Neural progenitor cell (in vitro differentiated cells): ENCODE measurements around the gene GABBR2. TPM values are rescaled to one million over a fixed set of nuclear protein-coding genes. Genes with fewer than 3 reads are reported as not detected.

ENCODE experiments used
- DNase-seq: peaks from one replicate; pipeline ENCODE4 v3.0.0-alpha.2; 2016; ENCODE audit warnings: low spot score
- H2AFZ ChIP-seq: fragments of 200-600 bp; sonication (generic); replicated peaks from 2 replicates; pipeline ENCODE4 v1.6.1; 2016; ENCODE audit warnings: antibody characterized with exemption
- H3F3A ChIP-seq: fragments of 200-600 bp; sonication (generic); 2 replicates; pipeline ENCODE4 v1.6.1; 2016; ENCODE audit warnings: antibody characterized with exemption, low read depth
- H3K27ac ChIP-seq: fragments of 200-600 bp; sonication (generic); 2 replicates; pipeline ENCODE4 v1.5.1; 2016; ENCODE audit warnings: mild to moderate bottlenecking
- H3K27me3 ChIP-seq: fragments of 200-600 bp; sonication (generic); 2 replicates; pipeline ENCODE4 v1.6.1; 2016; ENCODE audit warnings: mild to moderate bottlenecking, moderate library complexity
- H3K36me3 ChIP-seq: fragments of 200-600 bp; sonication (generic); 2 replicates; pipeline ENCODE4 v1.5.1; 2016
- H3K4me1 ChIP-seq: fragments of 200-600 bp; sonication (generic); 2 replicates; pipeline ENCODE4 v1.6.1; 2016; ENCODE audit warnings: mixed run types
- H3K4me2 ChIP-seq: fragments of 200-600 bp; sonication (generic); 2 replicates; pipeline ENCODE4 v1.6.1; 2016
- H3K4me3 ChIP-seq: fragments of 200-600 bp; sonication (generic); 2 replicates; pipeline ENCODE4 v1.5.1; 2016
- H3K79me2 ChIP-seq: fragments of 200-600 bp; sonication (generic); 2 replicates; pipeline ENCODE4 v1.6.1; 2016; ENCODE audit warnings: low read depth
- H3K9ac ChIP-seq: fragments of 200-600 bp; sonication (generic); 2 replicates; pipeline ENCODE4 v1.6.1; 2016
- H3K9me3 ChIP-seq: fragments of 200-600 bp; sonication (generic); 2 replicates; pipeline ENCODE4 v1.5.1; 2016; ENCODE audit warnings: low read depth
- H4K20me1 ChIP-seq: fragments of 200-600 bp; sonication (generic); 2 replicates; pipeline ENCODE4 v1.6.1; 2016; ENCODE audit warnings: low read depth
- H3K27ac Mint-ChIP-seq: 3 replicates; pipeline ENCODE4 v1.8.0; 2021; ENCODE audit warnings: mixed read lengths
- H3K27me3 Mint-ChIP-seq: 2 replicates; pipeline ENCODE4 v1.8.0; 2022; ENCODE audit warnings: low read depth, mild to moderate bottlenecking, inconsistent platforms, moderate library complexity, mixed read lengths; ENCODE audit not compliant: insufficient read depth
- H3K36me3 Mint-ChIP-seq: 3 replicates; pipeline ENCODE4 v1.8.0; 2021; ENCODE audit warnings: mixed read lengths
- H3K4me1 Mint-ChIP-seq: 3 replicates; pipeline ENCODE4 v1.8.0; 2021; ENCODE audit warnings: mixed read lengths
- H3K4me3 Mint-ChIP-seq: 3 replicates; pipeline ENCODE4 v1.8.0; 2021; ENCODE audit warnings: mild to moderate bottlenecking, moderate library complexity, mixed read lengths
- H3K9me3 Mint-ChIP-seq: 3 replicates; pipeline ENCODE4 v1.8.0; 2020; ENCODE audit warnings: mixed read lengths
- CTCF ChIP-seq: fragments of 200-600 bp; sonication (generic); IDR thresholded peaks from 2 replicates; pipeline ENCODE4 v1.5.1; 2017; ENCODE audit warnings: antibody characterized with exemption, mild to moderate bottlenecking
- EZH2 ChIP-seq: fragments of 200-600 bp; sonication (generic); IDR thresholded peaks from 2 replicates; pipeline ENCODE4 v1.6.1; 2017; ENCODE audit warnings: antibody characterized with exemption, mild to moderate bottlenecking, moderate library complexity
- EZH2phosphoT487 ChIP-seq: fragments of 200-600 bp; sonication (generic); IDR thresholded peaks from 2 replicates; pipeline ENCODE4 v1.6.1; 2017; ENCODE audit warnings: antibody characterized with exemption
- total RNA-seq: library from RNA; depleted of rRNA; stranded (reverse); fragments of >200 nt; gene quantifications from 2 replicates; pipeline ENCODE4 v1.2.3, GENCODE V29; 2015; ENCODE audit warnings: low replicate concordance

GABBR2 gene
- total RNA-seq, 1 donor from 2014 or later, result not detected

- no peaks in the 10 kb centered on the region for H3K36me3 Mint-ChIP-seq
- H3K4me1 Mint-ChIP-seq, result peaks cover 22% of the 10 kb centered on the region
- no peaks in the 10 kb centered on the region for H3K27me3 ChIP-seq
- H3K27me3 Mint-ChIP-seq, result peaks cover 5% of the 10 kb centered on the region
- no peaks in the 10 kb centered on the region for H3K79me2 ChIP-seq
- no peak overlapping the region for H3K27ac ChIP-seq
- TF ChIP-seq EZH2phosphoT487 (no peak), EZH2 (no peak), CTCF (no peak)
- H3K9ac ChIP-seq, result no peak overlapping the region
- no peak overlapping the region for H3K4me3 Mint-ChIP-seq
- H3K9me3 Mint-ChIP-seq, result no peaks in the 10 kb centered on the region
- H3K4me3 ChIP-seq, result no peak overlapping the region
- H3K27ac Mint-ChIP-seq, result no peak overlapping the region
- peak; percentile 20 for DNase-seq
- no peaks in the 10 kb centered on the region for H3F3A ChIP-seq
- no peak overlapping the region for H2AFZ ChIP-seq
- H3K4me1 ChIP-seq, result peaks cover 19% of the 10 kb centered on the region
- H3K9me3 ChIP-seq, result no peaks in the 10 kb centered on the region
- no peaks in the 10 kb centered on the region for H4K20me1 ChIP-seq
- H3K4me2 ChIP-seq, result no peak overlapping the region
- no peaks in the 10 kb centered on the region for H3K36me3 ChIP-seq
Observed at GRCh38 chr9:98568234-98568908, 140.4 kb downstream of the GABBR2 start.

GRCh38 chr9:98567540-98568233 is 141.0 kb downstream of the GABBR2 start:
- no peaks in the 10 kb centered on the region for H3K27me3 ChIP-seq
- no peaks in the 10 kb centered on the region for H3F3A ChIP-seq
- no peak overlapping the region for H3K4me3 ChIP-seq
- DNase-seq, result no peak
- Mint-ChIP-seq H3K27me3 (peaks cover 5% of the 10 kb centered on the region), H3K4me3 (no peak overlapping the region), H3K36me3 (no peaks in the 10 kb centered on the region), H3K27ac (peak overlapping the region; percentile 39), H3K4me1 (peaks cover 22% of the 10 kb centered on the region), H3K9me3 (no peaks in the 10 kb centered on the region)
- TF ChIP-seq CTCF (no peak), EZH2phosphoT487 (no peak), EZH2 (no peak)
- H3K79me2 ChIP-seq, result no peaks in the 10 kb centered on the region
- H2AFZ ChIP-seq, result no peak overlapping the region
- no peaks in the 10 kb centered on the region for H3K36me3 ChIP-seq
- H3K27ac ChIP-seq, result no peak overlapping the region
- peaks cover 19% of the 10 kb centered on the region for H3K4me1 ChIP-seq
- no peaks in the 10 kb centered on the region for H3K9me3 ChIP-seq
- H3K4me2 ChIP-seq, result no peak overlapping the region
- no peak overlapping the region for H3K9ac ChIP-seq
- no peaks in the 10 kb centered on the region for H4K20me1 ChIP-seq

- H3K27me3 Mint-ChIP-seq, result peaks cover 4% of the 10 kb centered on the region
- no peaks in the 10 kb centered on the region for H3K36me3 ChIP-seq
Observed at GRCh38 chr9:98565152-98566135, 143.3 kb downstream of the GABBR2 start.

More at GRCh38 chr9:98565152-98566135, 143.3 kb downstream of the GABBR2 start:
- Histone ChIP-seq H3K4me3 (no peak overlapping the region), H3K4me1 (peaks cover 12% of the 10 kb centered on the region), H2AFZ (no peak overlapping the region), H3K27ac (no peak overlapping the region), H3F3A (no peaks in the 10 kb centered on the region), H3K4me2 (no peak overlapping the region), H3K9me3 (no peaks in the 10 kb centered on the region), H3K79me2 (no peaks in the 10 kb centered on the region), H4K20me1 (no peaks in the 10 kb centered on the region), H3K27me3 (no peaks in the 10 kb centered on the region), H3K9ac (no peak overlapping the region)
- Mint-ChIP-seq H3K4me1 (peaks cover 18% of the 10 kb centered on the region), H3K27ac (no peak overlapping the region), H3K9me3 (no peaks in the 10 kb centered on the region), H3K4me3 (no peak overlapping the region), H3K36me3 (no peaks in the 10 kb centered on the region)
- no peak for DNase-seq
- TF ChIP-seq CTCF (no peak), EZH2 (no peak), EZH2phosphoT487 (no peak)
